HepG2 (cell line): ENCODE results near the gene SYT17. TPM values are rescaled to one million over a fixed set of nuclear protein-coding genes. Genes with fewer than 3 reads are reported as not detected.

ENCODE experiments used
- ATAC-seq: fragments of 200-7000 bp; cut with Tn5 transposase; 3 replicates; pipeline ENCODE4 v1.9.1; 2020; ENCODE audit warnings: mild to moderate bottlenecking, moderate library complexity
- BruUV-seq: library from RNA; stranded (reverse); fragments of 400-500 nt; replicated peaks from 2 replicates; lab custom pipeline; 2021; lab: Mats Ljungman, UMichigan
- CTCF ChIA-PET: fragments of 300-600 bp; formaldehyde crosslinking; extraction: SDS; loops from one replicate; lab custom pipeline; 2021; ENCODE audit warnings: low total read pairs, inconsistent platforms, low intra/inter-chr PET ratio; lab: Yijun Ruan, JAX
- POLR2A ChIA-PET: fragments of 350-600 bp; sonication (Branson Sonifier 250); formaldehyde crosslinking; loops from one replicate; lab custom pipeline; 2020; ENCODE audit warnings: antibody characterized with exemption, inconsistent platforms; lab: Yijun Ruan, JAX
- DNase-seq: peaks from one replicate; pipeline ENCODE4 v3.0.0-alpha.2; 2015; ENCODE audit warnings: low spot score
- FAIRE-seq: peaks from 3 replicates; lab custom pipeline; 2011; peaks lifted over from hg19 to GRCh38; lab: Jason Lieb, UNC
- H2AFZ ChIP-seq: one replicate; pipeline ENCODE4 v1.6.1; 2011; ENCODE audit warnings: low read length, inconsistent platforms
- H3K27ac ChIP-seq: fragments of 300-600 bp; 3 replicates; pipeline ENCODE4 v1.8.0; 2011; ENCODE audit warnings: mixed run types, mild to moderate bottlenecking, mixed read lengths, low read length, inconsistent platforms; ENCODE audit not compliant: insufficient read depth; ENCODE audit errors: extremely low read length
- H3K27me3 ChIP-seq, 2 experiments: fragments of 200-600 bp in 1 of 2; 2 replicates in 1 of 2; 3 replicates in 1 of 2; pipeline versions ENCODE4 v1.6.0 to v1.8.0; 2011; ENCODE audit warnings: low read length in 2 of 2, mild to moderate bottlenecking in 2 of 2, moderate library complexity in 2 of 2, inconsistent platforms in 1 of 2; ENCODE audit not compliant: insufficient read depth in 2 of 2, control insufficient read depth in 1 of 2
- H3K36me3 ChIP-seq, 2 experiments: fragments of 200-600 bp in 1 of 2; replicated peaks in 1 of 2; 2 replicates in 1 of 2; 3 replicates in 1 of 2; pipeline versions ENCODE4 v1.5.1 to v1.8.0; 2011; ENCODE audit warnings: low read length in 2 of 2, inconsistent platforms in 1 of 2; ENCODE audit not compliant: insufficient read depth in 2 of 2, control insufficient read depth in 1 of 2
- H3K4me1 ChIP-seq: 2 replicates; pipeline ENCODE4 v1.5.1; 2012; ENCODE audit warnings: low read length, inconsistent platforms; ENCODE audit not compliant: insufficient read depth
- H3K4me2 ChIP-seq: 2 replicates; pipeline ENCODE4 v1.6.0; 2011; ENCODE audit warnings: low read depth, low read length, inconsistent platforms
- H3K4me3 ChIP-seq, 3 experiments: fragments of 200-600 bp in 1 of 3; sonication (generic), shearing (Covaris generic) in 1 of 3; replicated peaks in 1 of 3; 2 replicates each; pipeline ENCODE4 v1.5.1; 2011 to 2016; ENCODE audit warnings: low read length in 3 of 3, inconsistent platforms in 2 of 3, low read depth in 2 of 3, mild to moderate bottlenecking in 2 of 3, control low read depth in 1 of 3, mixed read lengths in 1 of 3; ENCODE audit not compliant: insufficient read depth in 1 of 3
- H3K79me2 ChIP-seq: one replicate; pipeline ENCODE4 v1.6.1; 2011; ENCODE audit warnings: low read length, inconsistent platforms; ENCODE audit not compliant: insufficient read depth
- H3K9ac ChIP-seq: 2 replicates; pipeline ENCODE4 v1.6.0; 2011; ENCODE audit warnings: mild to moderate bottlenecking, low read depth, low read length, inconsistent platforms; ENCODE audit not compliant: insufficient read depth
- H3K9me3 ChIP-seq: 2 replicates; pipeline ENCODE4 v1.5.1; 2012; ENCODE audit warnings: mild to moderate bottlenecking, low read length
- H4K20me1 ChIP-seq: 2 replicates; pipeline ENCODE4 v1.6.0; 2011; ENCODE audit warnings: inconsistent platforms, mild to moderate bottlenecking, low read length, moderate library complexity; ENCODE audit not compliant: insufficient read depth
- CHD2 ChIP-seq: IDR thresholded peaks from 2 replicates; pipeline ENCODE4 v1.6.1; 2011; ENCODE audit warnings: low read depth, low read length, improper control_type of control experiment
- DRAP1 ChIP-seq: IDR thresholded peaks from 2 replicates; pipeline ENCODE4 v1.6.1; 2016; ENCODE audit warnings: missing genetic modification reagents, missing compliant biosample characterization
- ISX ChIP-seq: sonication (generic); formaldehyde crosslinking; conservative IDR thresholded peaks from 2 replicates; pipeline ENCODE4 v1.5.0; 2020; ENCODE audit warnings: missing genetic modification reagents
- MYNN ChIP-seq: sonication (generic); formaldehyde crosslinking; IDR thresholded peaks from 2 replicates; pipeline ENCODE4 v1.4.0; 2020; ENCODE audit warnings: mild to moderate bottlenecking, low read depth, missing genetic modification reagents
- NR2F1 ChIP-seq, 2 experiments: fragments of 450-650 bp in 1 of 2; formaldehyde crosslinking in 1 of 2; IDR thresholded peaks; 2 replicates each; pipeline versions ENCODE4 v1.5.0 to v1.6.1; 2016 to 2020; ENCODE audit warnings: mild to moderate bottlenecking in 1 of 2, missing compliant biosample characterization in 1 of 2, missing genetic modification reagents in 1 of 2, moderate library complexity in 1 of 2
- SOX13 ChIP-seq, 3 experiments: fragments of 450-650 bp in 1 of 3; sonication (generic) in 1 of 3; formaldehyde crosslinking in 1 of 3; IDR thresholded peaks in 2 of 3; conservative IDR thresholded peaks in 1 of 3; 2 replicates each; pipeline versions ENCODE4 v1.5.0 to v1.6.1; 2016 to 2020; ENCODE audit warnings: antibody characterized with exemption in 1 of 3, mild to moderate bottlenecking in 1 of 3, missing compliant biosample characterization in 1 of 3, missing genetic modification reagents in 1 of 3, moderate library complexity in 1 of 3
- SOX6 ChIP-seq, 2 experiments: fragments of 450-650 bp in 1 of 2; sonication (generic) in 1 of 2; formaldehyde crosslinking in 1 of 2; IDR thresholded peaks; 2 replicates each; pipeline versions ENCODE4 v1.4.0 to v1.6.1; 2017 to 2020; ENCODE audit warnings: antibody characterized with exemption in 1 of 2, mild to moderate bottlenecking in 1 of 2, missing genetic modification reagents in 1 of 2
- TCF7L2 ChIP-seq: IDR thresholded peaks from 2 replicates; pipeline ENCODE4 v1.6.1; 2011; ENCODE audit warnings: mild to moderate bottlenecking, low read depth, low read length, moderate library complexity
- YY1 ChIP-seq: IDR thresholded peaks from 2 replicates; pipeline ENCODE4 v1.6.1; 2011; ENCODE audit warnings: low read length, low read depth, moderate library complexity, mild to moderate bottlenecking; ENCODE audit not compliant: insufficient read depth, insufficient replicate concordance
- ZBTB46 ChIP-seq: sonication (generic); formaldehyde crosslinking; IDR thresholded peaks from 2 replicates; pipeline ENCODE4 v1.4.0; 2020; ENCODE audit warnings: mild to moderate bottlenecking, missing genetic modification reagents, borderline replicate concordance
- ZNF138 ChIP-seq: sonication (generic); formaldehyde crosslinking; IDR thresholded peaks from 2 replicates; pipeline ENCODE4 v1.5.0; 2020; ENCODE audit warnings: mild to moderate bottlenecking, low read depth, missing genetic modification reagents
- ZNF207 ChIP-seq: fragments of 450-650 bp; IDR thresholded peaks from 2 replicates; pipeline ENCODE4 v1.6.1; 2016; ENCODE audit warnings: antibody characterized with exemption, borderline replicate concordance
- ZNF329 ChIP-seq: sonication (generic); formaldehyde crosslinking; IDR thresholded peaks from 2 replicates; pipeline ENCODE4 v1.9.0; 2021; ENCODE audit warnings: low read depth, mild to moderate bottlenecking, missing genetic modification reagents
- ZNF549 ChIP-seq: sonication (generic); formaldehyde crosslinking; IDR thresholded peaks from 2 replicates; pipeline ENCODE4 v1.5.0; 2020; ENCODE audit warnings: missing genetic modification reagents
- ZNF766 ChIP-seq: sonication (generic); formaldehyde crosslinking; IDR thresholded peaks from 2 replicates; pipeline ENCODE4 v1.5.0; 2020; ENCODE audit warnings: missing genetic modification reagents, borderline replicate concordance
- ZSCAN20 ChIP-seq: sonication (generic); formaldehyde crosslinking; IDR thresholded peaks from 2 replicates; pipeline ENCODE4 v1.4.0; 2020; ENCODE audit warnings: missing genetic modification reagents, mild to moderate bottlenecking, borderline replicate concordance
- WGBS: methylation state at CpG from one replicate; pipeline ENCODE4 v1.1.6; 2017; ENCODE audit warnings: low lambda C conversion rate; 5-methylcytosine and 5-hydroxymethylcytosine counted together
- in situ Hi-C: cut with HindIII; loops from 2 replicates; pipeline ENCODE4 v1.10.0; 2017; ENCODE audit warnings: low pct_unique_long_range_greater_than_20kb; ENCODE audit not compliant: extremely low pct_ligation_motif_present
- intact Hi-C: fragments of 100-400 bp; cut with micrococcal nuclease; formaldehyde crosslinking; loops from one replicate; pipeline ENCODE4 v1.10.0; 2022; ENCODE audit not compliant: unreplicated experiment
- polyA plus RNA-seq, 8 experiments: library from polyadenylated mRNA; depleted of rRNA in 3 of 8; stranded (reverse) in 7 of 8; unstranded in 1 of 8; fragments of >200 nt; fragmentation: Illumina TruSeq in 4 of 8; extraction: Trizol in 4 of 8; gene quantifications; 2 replicates each; pipeline versions ENCODE4 v1.2.1 to v1.2.3, GENCODE V29; 2011 to 2016; ENCODE audit warnings: low read depth in 4 of 8, missing spikeins in 1 of 8, mixed read lengths in 1 of 8; ENCODE audit not compliant: insufficient read depth in 1 of 8
- total RNA-seq, 5 experiments: library from RNA; depleted of rRNA; stranded (reverse); fragments of >200 nt; fragmentation: Illumina TruSeq; extraction: Trizol; gene quantifications; 2 replicates each; pipeline ENCODE4 v1.2.3, GENCODE V29; 2016; ENCODE audit warnings: low read depth in 1 of 5

SYT17 gene
- total and polyA plus RNA-seq, 2 of the 13 experiments (the other 11 are each of a cell fraction or from before 2014, with no cell fraction given), result 0.44 TPM; not detected in 1

GRCh38 chr16:19278403-19278802 lies 110.4 kb downstream of the SYT17 start:
- Histone ChIP-seq H3K9ac (no peak overlapping the region), H2AFZ (no peak overlapping the region), H3K4me1 (peaks cover 7% of the 10 kb centered on the region; the same call in 1 of the 2 replicates), H3K27ac (no peak overlapping the region), H3K27me3 (no peaks in the 10 kb centered on the region), H3K4me3 (no peak overlapping the region), H3K9me3 (no peaks in the 10 kb centered on the region), H4K20me1 (no peaks in the 10 kb centered on the region), H3K79me2 (no peaks in the 10 kb centered on the region), H3K4me2 (no peak overlapping the region), H3K36me3 (no peaks in the 10 kb centered on the region)
- intact Hi-C loops, result no loop called here
- BruUV-seq, result no TSS peak
- ChIA-PET CTCF (no interaction called here), POLR2A (no interaction called here)
- no peak for DNase-seq
- TF ChIP-seq ZNF549, result no peak
- TF ChIP-seq ZNF766 (CRISPR knock-in tag), result no peak
- TF ChIP-seq MYNN (CRISPR knock-in tag), result no peak
- no peak for TF ChIP-seq CHD2
- no peak for TF ChIP-seq ZSCAN20 (CRISPR knock-in tag)
- no peak for TF ChIP-seq SOX13 (IDR thresholded peaks at IDR 0.05)
- TF ChIP-seq SOX13 (CRISPR knock-in tag; conservative IDR thresholded peaks at IDR 0.05 in 1 of 2, IDR thresholded peaks at IDR 0.05 in 1 of 2), result no peak
- no peak for TF ChIP-seq ZBTB46 (CRISPR knock-in tag)
- no peak for TF ChIP-seq TCF7L2
- TF ChIP-seq ZNF138, result no peak
- no peak for TF ChIP-seq ISX
- TF ChIP-seq NR2F1 (CRISPR knock-in tag; IDR thresholded peaks at IDR 0.05), result no peak
- TF ChIP-seq DRAP1 (CRISPR knock-in tag), result no peak
- no peak for TF ChIP-seq SOX6 (IDR thresholded peaks at IDR 0.05)
- no peak for TF ChIP-seq SOX6 (CRISPR knock-in tag; IDR thresholded peaks at IDR 0.05)
- TF ChIP-seq ZNF207, result no peak
- no peak for TF ChIP-seq ZNF329 (CRISPR knock-in tag)
- no peak for TF ChIP-seq YY1
- 3% methylated on average over 2 of the region's 2 CpGs for WGBS
- no peak for FAIRE-seq
- in situ Hi-C loops, result no loop called here
- no peak for ATAC-seq
